ENCODE data around the gene TBCEL.
"Not testable (repeated sequence)": the region's sequence is repeated elsewhere in the genome, so short reads cannot be mapped to it uniquely, and the experiment has no call there.

TBCEL gene

DNA sequence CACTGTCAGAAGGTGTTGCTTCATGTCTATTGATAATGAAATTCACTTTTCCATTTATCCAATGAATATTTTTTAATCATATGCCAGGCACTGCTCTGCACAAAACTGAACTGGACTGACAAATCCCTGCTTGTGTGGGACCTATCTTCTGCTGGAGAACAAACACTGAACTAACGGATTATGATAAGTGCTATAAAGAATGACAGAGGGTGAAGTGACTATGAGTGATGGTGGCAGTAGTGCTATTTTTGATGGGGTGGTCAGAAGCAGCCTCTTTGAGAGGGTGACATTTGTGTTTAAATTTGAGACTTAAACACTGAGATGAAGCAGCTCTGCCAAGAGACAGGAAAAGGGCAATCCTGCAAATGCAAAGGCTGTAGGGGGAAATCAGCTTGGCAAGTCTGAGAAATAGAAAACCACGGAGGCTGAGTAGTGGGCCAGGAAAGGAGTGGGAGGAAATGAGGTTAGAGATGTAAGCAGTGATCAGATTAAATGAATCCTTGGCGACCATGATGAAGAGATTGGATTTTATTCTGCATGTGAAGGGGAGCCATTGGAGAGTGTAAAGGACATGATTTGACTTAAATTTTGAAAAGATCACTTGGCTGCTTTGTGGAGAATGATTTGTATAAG is 6.0 kb downstream of the TBCEL start:
- no peak for DNase-seq (ENCODE audit: low spot score)

DNA sequence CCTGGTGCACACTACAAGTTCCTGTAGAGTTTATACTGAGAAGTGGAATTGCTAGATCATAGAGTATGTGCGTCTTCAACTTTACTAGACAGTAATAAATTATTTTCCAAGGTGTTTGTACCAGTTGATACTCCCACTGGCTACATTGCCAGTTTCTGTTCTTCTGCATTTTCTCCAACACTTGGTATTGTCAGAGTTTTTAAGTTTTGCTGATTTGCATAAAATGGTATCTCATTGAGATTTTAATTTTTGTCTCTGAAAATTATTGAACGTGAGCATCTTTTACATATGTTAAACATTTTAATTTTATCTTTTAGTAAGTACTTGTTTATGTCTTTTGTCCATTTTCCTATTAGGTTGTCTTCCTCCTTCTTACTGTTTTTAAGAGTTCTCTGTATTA is 7.3 kb downstream of the TBCEL start:
- DNase-seq (ENCODE audit: low spot score): no peak

DNA sequence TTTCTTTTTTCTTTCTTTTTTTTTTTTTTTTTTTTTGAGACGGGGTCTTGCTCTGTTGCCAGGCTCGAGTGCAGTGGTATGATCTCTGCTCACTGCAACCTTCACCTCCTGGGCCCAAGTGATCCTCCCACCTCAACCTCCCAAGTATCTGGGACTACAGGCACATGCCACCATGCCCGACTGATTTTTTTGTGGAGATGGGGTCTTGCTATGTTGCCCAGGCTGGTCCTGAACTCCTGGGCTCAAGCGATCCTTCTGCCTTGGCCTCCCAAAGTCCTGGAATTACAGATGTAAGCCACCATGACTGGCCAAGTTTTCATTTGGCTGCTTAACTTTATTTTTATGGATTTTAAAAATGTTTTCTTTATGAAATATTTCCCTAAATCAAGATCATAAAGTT is 7.7 kb downstream of the TBCEL start:
- DNase-seq (ENCODE audit: low spot score): not testable (repeated sequence)

DNA sequence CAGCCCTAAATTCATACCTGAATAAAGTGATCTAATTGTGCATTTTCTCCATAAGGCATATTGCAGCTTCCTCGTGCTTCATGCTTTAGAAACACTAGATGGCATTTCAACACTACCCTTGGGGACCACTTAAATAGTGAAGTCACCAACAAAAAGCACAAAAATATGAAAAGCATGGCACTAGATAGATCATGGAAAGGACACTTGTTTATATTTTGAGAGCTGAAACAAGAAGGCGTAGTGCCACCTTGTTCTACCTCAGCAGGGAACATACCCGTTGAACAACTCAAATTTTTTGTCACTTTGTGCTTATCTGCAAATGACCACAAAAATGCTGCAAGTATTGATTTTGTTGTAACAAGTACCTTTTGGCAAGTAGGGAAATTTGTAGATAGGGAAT is 8.6 kb downstream of the TBCEL start:
- no peak for DNase-seq (ENCODE audit: low spot score)

DNA sequence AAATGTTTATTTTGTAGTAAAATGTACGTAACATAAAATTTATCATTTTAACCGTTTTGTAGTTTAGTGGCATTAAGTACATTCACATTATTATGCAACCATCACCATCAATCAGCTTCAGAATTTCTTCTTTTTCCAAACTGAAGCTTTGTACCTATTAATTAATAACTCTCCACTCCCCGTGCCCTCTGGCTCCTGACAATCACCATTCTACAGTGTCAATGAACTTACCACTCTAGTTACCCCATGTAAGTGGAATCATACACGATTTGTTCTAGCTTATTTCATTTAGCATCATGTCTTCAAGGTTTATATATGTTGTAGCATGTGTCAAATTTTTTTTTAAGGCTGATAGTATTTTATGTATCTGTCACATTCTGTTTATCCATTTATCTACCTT is 9.7 kb downstream of the TBCEL start:
- no peak for DNase-seq (ENCODE audit: low spot score)

DNA sequence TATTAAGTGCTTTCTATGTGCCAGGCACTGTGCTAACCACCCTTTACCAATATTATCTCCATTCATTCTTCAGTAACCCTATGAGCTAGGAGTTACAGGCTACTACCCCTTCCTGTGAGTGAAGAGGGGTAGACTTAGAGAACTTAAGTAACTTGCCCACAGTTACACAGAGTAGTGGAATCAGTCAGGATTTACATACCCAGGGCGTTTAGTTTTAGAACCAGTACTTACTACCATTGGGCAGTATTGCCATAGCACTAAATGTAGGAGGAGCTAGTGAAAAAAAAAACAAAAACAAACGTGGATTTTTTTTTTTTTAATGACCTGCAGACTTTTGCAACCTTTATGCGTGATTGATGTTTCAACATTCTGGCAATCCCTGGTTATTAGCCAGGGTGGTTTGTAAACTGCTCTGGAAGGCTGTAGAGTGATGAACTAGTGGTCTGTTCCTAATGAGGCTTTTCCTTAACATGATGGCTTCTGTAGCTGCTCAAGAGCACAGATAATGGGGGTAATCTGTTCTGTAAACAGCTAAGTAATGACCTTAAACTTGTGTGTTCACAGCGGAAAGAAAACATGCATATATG is 11.4 kb downstream of the TBCEL start:
- DNase-seq (ENCODE audit: low spot score): no peak

DNA sequence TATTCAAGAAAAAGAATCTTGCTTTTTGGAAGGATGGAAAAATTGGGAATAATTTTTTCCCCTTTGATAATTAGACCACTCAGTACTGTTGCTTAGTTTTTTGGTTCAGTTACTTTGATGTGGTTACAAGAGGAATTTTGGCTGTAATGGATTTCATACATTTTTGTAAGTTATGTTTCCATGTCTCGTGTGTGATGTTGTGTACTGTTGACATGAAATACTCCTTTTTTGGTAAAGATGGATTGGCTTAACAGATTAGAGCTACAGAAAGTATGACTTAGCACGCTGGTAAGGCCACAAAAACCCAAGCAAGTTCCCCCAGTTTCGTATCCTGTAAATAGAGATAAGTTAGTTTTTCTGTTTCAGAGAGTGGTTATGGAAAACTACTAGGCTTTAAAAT is 11.9 kb downstream of the TBCEL start:
- no peak for DNase-seq (ENCODE audit: low spot score)

DNA sequence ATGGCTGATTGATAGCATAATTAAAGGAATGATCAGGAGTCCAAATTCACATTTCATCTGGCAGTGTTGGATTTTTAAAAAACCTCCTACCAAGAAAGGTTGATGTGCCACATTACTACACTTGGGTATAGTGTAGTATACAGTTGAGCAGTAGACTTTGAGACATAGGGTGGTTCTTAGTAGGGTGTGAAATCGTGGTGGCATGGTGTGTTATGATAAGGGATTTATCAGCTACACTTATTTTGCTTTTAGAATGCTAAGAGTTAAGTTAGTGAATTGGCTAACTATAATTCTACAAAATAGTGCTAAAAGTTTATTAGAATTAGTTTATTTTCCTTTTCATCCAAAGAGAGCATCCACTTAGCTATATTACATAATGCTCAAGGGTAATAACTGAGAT is 13.1 kb downstream of the TBCEL start:
- no peak for DNase-seq (ENCODE audit: low spot score)

DNA sequence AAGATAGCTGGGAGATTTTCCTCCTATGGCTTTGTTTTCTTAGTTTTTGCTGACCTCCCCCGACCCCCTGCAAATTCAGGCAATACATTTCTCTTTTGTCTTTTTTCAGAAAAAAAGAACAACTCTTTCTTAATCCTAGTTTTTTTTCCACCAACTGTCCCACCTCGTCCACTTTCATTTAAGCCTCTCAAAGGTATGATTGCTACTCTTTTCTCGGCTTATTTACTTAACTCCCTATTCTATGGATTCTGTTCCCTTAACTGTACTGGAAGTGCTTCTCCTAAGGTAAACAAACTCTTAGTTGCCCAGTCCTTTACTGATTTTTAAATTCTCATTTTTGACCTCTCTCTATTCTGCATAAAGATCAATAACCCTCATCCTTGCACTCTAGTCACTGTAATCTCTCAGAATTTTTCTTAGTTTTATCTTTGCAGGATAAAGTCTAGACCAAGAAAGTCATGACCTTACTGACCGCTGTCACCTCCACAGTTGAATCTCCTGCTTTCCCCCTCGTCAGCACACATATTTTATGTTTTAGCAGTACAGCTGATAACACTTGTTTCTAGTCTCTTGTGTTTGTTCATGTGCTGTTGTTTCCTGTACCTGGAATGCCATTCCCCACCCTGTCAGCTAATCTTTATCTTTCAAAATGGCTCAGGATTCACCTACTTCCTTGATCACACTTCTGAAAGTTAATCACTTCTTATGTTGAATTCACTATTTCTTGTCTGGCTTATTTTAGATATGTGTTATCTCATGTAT is 14.9 kb downstream of the TBCEL start:
- DNase-seq (ENCODE audit: low spot score): no peak

DNA sequence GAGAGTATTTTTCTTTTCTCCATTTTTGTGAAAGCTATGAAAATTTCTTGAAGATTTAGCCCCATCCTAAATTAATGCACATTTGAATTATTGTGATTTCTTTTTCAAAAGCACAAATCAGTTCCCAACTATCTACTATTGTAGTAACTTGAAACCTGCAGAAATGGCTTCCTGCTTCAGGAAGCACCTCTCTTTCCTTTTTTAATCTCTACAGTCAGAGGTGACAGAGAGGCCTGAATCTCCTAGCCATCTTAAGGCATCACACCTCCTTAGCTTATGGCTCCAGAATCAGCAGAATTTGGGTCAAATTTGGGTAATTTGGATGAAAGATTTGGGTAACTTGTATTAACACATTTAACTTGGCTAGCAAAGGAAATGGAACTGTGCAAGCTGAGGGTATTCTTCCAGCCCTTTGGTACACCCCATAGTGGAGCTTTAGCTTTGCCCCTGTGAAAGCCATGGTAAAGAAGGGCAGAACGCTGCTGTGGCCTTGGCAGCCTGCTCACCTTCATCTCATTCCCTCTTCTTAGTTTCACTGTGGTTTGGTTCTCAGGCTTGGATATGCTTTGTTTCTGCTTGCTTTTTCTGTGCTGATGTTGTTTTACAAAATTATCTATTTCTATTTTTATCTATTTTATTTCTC is 16.2 kb downstream of the TBCEL start:
- no peak for DNase-seq (ENCODE audit: low spot score)

DNA sequence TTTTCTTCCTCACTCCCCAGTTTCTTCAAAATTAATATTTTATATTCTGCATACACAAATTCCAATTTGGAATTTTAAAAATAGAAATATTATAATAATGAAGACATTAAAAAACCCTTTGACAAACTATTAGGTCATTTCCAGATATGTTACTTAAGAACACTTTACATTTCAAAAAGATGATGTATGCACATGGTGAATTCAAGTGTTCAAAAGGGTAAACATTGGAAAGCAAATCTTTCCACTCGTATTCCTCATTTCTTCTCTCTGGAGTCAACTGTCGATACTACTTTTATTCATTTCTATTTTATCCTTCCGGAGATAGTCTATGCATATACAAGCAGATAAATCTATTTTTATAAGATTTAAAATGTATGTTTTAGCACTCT is 16.7 kb downstream of the TBCEL start:
- no peak for DNase-seq (ENCODE audit: low spot score)

DNA sequence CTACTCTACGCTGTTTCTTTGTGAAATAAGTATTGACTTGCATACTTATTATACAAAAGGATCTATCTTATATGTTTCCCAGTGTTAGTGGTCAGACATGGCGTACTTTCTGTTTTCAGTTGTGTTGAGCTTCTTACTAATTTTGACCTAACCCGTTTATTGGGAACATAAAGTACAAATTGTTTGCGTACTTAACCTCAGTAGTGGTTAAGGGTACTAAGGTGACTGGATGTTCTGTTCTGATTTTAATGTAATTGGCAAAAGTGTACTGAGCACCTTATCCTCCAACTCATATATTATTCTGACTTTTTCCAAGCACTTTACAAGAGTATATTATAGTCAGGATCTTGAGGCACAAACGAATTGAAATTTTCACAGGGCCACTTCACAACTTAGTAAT is 17.2 kb downstream of the TBCEL start:
- no peak for DNase-seq (ENCODE audit: low spot score)

DNA sequence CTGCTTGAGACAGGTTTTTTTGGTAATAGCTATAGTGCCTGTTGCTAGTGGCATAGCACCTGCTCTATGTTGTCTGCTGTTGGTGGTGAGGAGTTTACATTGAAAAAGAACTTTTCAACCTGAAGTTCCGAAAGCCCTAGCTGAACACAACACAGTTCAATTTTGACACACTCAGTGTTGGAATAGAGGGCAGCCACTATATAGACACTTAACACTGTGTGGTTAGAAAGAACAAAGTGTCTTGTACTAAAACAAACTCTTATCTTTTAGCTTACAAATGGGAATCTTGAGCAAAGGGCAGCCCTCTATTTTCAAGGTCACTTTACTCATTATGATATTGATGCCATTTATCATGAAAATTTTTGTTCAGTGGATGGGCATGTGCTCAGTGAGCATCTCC is 18.4 kb downstream of the TBCEL start:
- DNase-seq (ENCODE audit: low spot score): no peak

DNA sequence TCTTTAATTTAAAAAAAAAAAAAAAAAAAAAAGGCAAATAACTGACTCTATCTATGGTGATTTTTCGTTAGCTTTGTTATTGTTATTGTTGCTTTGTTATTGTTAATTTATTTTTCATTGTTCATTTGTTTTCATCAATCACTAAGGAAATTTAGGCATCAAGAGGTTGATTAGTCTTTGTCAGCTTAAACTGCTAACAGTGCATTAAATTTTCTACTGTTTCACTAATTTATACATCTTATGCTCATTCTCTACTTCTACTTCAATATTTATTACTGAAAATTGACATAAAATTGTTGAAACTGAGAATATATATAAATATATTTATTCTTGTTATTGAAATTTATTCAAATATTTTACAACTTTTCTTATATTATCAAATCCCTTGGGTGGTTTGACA is 24.0 kb downstream of the TBCEL start:
- no peak for DNase-seq (ENCODE audit: low spot score)

DNA sequence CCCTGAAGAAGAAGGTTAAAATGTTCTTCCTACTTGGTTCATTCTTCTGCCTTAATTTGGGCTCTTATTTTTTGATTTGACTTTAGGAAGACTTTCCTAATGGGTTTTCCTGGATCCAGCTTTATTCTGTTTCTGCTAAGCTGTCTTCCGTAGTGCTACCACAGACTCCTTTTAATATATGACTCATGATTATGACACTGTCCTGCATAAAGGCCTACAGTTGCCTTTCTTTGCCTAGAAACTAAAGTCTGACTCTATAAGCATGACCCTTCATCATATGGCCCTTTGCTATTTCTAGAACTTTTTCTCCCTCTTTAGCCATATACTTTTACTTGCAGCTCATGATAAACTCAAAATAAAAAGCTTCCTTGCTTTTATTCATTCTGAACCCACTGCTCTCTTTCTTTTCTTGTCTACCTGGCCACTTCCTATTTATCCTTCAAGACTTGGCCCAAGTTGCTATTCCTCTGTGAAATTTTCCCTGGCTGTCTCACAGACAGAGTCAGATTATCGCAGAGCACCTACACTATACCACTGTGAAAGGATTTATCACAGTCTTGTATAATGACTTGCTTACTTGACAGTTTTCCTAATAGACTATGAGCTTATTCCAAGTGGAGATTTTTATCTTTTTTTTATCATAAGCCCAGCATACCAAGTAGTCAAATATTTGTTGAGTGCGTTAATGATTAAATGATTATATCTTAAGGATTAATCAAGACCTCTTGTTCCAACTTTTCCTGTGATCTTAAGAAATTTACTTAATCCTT is 24.7 kb downstream of the TBCEL start:
- DNase-seq (ENCODE audit: low spot score): no peak

DNA sequence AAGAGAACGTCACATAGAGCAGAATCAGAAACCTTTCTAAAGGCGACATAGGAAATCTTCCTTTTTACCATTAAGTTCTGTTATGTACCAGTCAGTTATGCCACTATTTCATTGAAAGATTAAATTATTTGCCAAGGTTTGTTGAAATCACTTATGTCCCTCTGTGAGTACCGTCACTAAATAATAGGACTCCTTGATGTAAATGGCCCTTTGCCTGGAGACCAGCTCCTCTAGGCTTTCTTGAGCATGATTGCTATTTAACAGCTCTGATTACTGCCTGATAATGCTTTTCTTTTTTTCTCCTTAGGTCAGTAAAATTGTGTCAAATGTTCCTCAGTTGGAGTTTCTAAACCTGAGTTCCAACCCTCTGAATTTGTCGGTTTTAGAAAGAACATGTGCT is 29.3 kb downstream of the TBCEL start:
- DNase-seq (ENCODE audit: low spot score): no peak

DNA sequence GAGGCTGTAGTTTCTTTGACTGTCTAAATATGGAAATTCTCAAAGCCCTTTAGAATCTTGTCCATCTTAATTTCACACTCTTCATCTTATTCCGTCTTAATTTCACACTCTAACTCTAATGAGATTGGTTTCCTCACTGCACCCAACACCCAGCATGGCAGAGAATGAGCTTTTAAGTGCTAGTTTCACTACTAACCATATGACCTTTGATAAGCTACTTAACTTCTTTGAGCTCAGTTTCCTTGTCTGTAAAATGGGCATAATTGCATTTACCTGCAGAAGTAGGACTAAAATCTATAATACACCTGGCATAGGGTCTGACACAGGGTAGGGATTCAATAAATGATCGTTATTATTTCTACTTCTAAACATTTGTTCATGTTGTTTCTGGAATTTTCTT is 30.4 kb downstream of the TBCEL start:
- no peak for DNase-seq (ENCODE audit: low spot score)

DNA sequence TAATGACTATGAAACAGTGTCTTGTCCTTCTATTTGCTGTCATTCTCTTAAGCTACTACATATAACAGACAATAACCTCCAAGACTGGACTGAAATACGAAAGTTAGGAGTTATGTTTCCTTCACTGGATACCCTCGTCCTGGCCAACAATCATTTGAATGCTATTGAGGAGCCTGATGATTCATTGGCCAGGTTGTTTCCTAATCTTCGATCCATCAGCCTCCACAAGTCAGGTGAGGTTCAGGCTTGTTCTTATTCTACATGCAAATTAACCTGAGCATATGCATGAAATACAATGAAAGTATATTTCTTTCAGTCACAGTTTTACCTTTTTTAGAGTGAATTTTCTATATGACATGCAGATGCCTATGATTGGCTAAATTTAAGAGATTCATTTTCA is 31.2 kb downstream of the TBCEL start:
- no peak for DNase-seq (ENCODE audit: low spot score)

DNA sequence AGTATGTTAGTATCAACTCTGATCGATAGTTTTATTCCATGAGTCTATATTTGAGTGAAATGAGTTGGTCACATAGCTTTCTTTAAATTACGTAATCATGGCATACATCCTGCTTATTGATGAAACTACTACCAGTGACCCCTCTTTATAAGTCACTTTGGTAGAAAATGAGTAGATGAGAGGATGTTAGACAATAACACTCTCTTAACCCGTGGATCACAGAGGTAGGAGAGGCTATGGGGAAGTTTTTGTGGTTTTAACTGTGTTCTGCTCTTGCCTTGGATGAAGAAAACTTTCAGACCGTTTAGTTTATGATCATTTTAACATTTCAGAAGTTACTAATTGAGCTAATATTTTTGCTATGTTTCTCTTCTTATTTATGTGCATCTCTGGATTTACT is 34.0 kb downstream of the TBCEL start:
- DNase-seq (ENCODE audit: low spot score): no peak

DNA sequence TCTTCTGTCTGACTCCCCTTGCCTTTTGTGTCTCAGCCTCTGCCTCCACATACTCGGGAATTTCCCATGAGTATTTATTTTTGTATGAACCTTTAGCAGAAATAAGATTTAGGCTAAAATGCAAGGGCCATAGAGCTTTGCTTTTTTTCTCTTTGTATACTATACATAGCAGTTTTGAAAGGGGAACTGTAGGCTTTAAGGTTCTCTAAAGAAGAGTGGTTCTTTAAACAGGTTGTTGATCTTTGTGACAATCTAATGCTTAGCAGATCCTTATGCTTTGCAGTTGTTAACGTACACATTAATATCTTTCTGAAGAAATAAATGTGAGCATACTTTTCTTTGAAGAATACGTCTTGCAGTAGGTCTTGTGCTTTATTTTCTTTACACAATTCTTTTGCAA is 35.0 kb downstream of the TBCEL start:
- DNase-seq (ENCODE audit: low spot score): no peak

DNA sequence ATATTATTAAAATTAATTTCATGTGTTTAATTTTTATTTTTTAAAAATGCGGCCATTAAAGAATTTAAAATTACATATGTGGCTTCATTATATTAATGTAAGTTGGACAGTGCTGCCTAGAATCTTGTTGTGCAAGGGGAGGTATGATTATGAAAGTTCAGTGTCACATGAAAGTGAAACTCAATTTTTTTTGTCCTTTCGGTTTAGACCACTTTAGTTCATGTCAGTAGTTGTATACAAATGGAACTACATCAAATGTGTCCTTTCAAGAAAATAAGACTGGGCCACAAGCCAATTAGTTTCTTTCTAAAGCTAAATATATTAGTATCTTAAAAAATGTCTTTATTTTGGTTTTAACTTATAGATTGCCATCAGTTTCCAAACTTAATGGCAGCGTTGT is 35.7 kb downstream of the TBCEL start:
- DNase-seq (ENCODE audit: low spot score): no peak

DNA sequence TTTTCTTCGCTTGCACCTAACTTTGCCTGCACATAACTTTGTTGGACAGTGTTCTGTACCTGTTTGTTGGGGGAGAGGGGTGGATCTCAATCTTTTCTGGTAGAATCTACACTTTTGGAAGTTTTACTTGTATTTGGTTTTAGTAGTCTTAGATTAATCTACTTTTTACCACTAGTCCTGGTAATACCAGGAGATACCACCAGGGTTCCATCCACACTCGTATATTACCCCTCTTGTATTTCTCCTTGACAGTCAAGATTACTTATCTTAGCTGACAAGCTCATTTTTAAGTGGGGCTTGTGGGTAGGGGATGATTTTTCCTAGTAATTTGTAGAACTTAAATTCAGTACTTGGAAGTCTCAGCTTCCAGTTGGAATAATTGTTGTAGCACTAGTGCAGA is 39.8 kb downstream of the TBCEL start:
- no peak for DNase-seq (ENCODE audit: low spot score)

DNA sequence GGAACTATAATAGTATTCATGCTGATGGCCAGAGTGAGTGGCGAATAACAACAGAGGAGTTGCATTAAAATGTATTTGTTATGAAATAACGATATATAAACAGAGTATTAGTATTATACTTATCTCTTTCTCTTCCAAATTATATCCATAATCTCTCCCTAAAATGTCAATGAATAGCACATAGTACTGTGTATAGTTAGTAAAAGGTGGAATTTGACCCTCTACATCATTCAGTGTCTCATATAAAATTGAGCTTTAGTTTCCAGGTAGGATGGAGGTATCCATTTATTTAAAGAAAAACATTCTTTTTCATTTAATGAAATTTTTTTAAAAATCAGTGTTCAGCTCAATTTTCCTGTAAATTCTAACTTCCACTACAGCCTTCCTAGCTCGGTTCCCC is 42.7 kb downstream of the TBCEL start:
- no peak for DNase-seq (ENCODE audit: low spot score)

All from globus pallidus (tissue), 1 donor.